CD4-positive, alpha-beta T cell (primary cell): ENCODE measurements around the gene CENPS. TPM values are rescaled to one million over a fixed set of nuclear protein-coding genes. Genes with fewer than 3 reads are reported as not detected.
"Not testable (repeated sequence)": the region's sequence is repeated elsewhere in the genome, so short reads cannot be mapped to it uniquely, and the experiment has no call there.

Source experiments
- ATAC-seq: fragments of 200-7000 bp; cut with Tn5 transposase; one replicate; pipeline ENCODE4 v1.10.0; 2022; ENCODE audit warnings: mild to moderate bottlenecking; ENCODE audit not compliant: poor library complexity
- CTCF ChIA-PET: fragments of 350-600 bp; sonication (Branson Sonifier 250); formaldehyde crosslinking; loops from one replicate; lab custom pipeline; 2021; ENCODE audit warnings: antibody characterized with exemption, inconsistent platforms; lab: Charles Lee
- POLR2A ChIA-PET: fragments of 350-600 bp; sonication (Branson Sonifier 250); formaldehyde crosslinking; loops from one replicate; lab custom pipeline; 2021; ENCODE audit warnings: antibody characterized with exemption, inconsistent platforms; lab: Charles Lee
- DNase-seq, 14 experiments: peaks; one replicate each; pipeline ENCODE4 v3.0.0-alpha.2; 2013 to 2020; ENCODE audit warnings: mixed read lengths in 2 of 14
- H3K27ac ChIP-seq, 2 donors: one replicate each; pipeline versions ENCODE4 v1.5.1 to v1.7.0; 2013; ENCODE audit warnings: low read length in 2 of 2, low read depth in 1 of 2, mild to moderate bottlenecking in 1 of 2
- H3K27me3 ChIP-seq, 2 experiments: 1 replicate in 1 of 2; 2 replicates in 1 of 2; pipeline versions ENCODE4 v1.6.1 to v1.7.0; 2013; ENCODE audit warnings: low read length in 2 of 2, control low read depth in 1 of 2, mild to moderate bottlenecking in 1 of 2, moderate library complexity in 1 of 2; ENCODE audit not compliant: insufficient read depth in 2 of 2, control insufficient read depth in 1 of 2
- H3K36me3 ChIP-seq: one replicate; pipeline ENCODE4 v1.6.1; 2013; ENCODE audit warnings: low read length, control low read depth; ENCODE audit not compliant: insufficient read depth
- H3K4me1 ChIP-seq: one replicate; pipeline ENCODE4 v1.6.1; 2013; ENCODE audit warnings: low read length, control low read depth; ENCODE audit not compliant: insufficient read depth
- H3K4me3 ChIP-seq: one replicate; pipeline ENCODE4 v1.5.1; 2013; ENCODE audit warnings: mild to moderate bottlenecking, low read length, moderate library complexity
- H3K9me3 ChIP-seq, 2 experiments: 1 replicate in 1 of 2; 2 replicates in 1 of 2; pipeline versions ENCODE4 v1.6.1 to v1.7.0; 2013; ENCODE audit warnings: low read length in 2 of 2, mild to moderate bottlenecking in 2 of 2, control low read depth in 1 of 2, moderate library complexity in 1 of 2; ENCODE audit not compliant: control insufficient read depth in 1 of 2, insufficient read depth in 1 of 2
- H3K27ac Mint-ChIP-seq: one replicate; pipeline ENCODE4 v1.8.0; 2020; ENCODE audit warnings: mixed read lengths
- H3K27me3 Mint-ChIP-seq: one replicate; pipeline ENCODE4 v1.8.0; 2021; ENCODE audit warnings: mixed read lengths
- H3K36me3 Mint-ChIP-seq: one replicate; pipeline ENCODE4 v1.8.0; 2021; ENCODE audit warnings: low read depth, mixed read lengths
- H3K4me1 Mint-ChIP-seq: one replicate; pipeline ENCODE4 v1.8.0; 2021; ENCODE audit warnings: low read depth, mixed read lengths
- H3K4me3 Mint-ChIP-seq: one replicate; pipeline ENCODE4 v1.8.0; 2020; ENCODE audit warnings: mild to moderate bottlenecking, mixed read lengths
- H3K9me3 Mint-ChIP-seq: one replicate; pipeline ENCODE4 v1.8.0; 2020; ENCODE audit warnings: mixed read lengths
- intact Hi-C, 2 experiments: fragments of 100-400 bp; cut with DNase I in 1 of 2; cut with micrococcal nuclease in 1 of 2; formaldehyde crosslinking; loops; one replicate each; pipeline versions ENCODE4 v1.15.1 to v1.9.0; 2023 to 2025; cut with DNase I, micrococcal nuclease
- total RNA-seq, 174 experiments: library from RNA in 2 of 174; stranded (reverse) in 2 of 174; gene quantifications; one replicate each; pipeline ENCODE4 v1.2.3 and lab custom pipeline; 2021 to 2026
- TF ChIP-seq, protein P1 (sequence below): fragments of 200-600 bp; IDR thresholded peaks from one replicate; pipeline ENCODE4 v1.8.0; 2022; ENCODE audit warnings: antibody characterized with exemption, mild to moderate bottlenecking

CENPS gene
- total RNA-seq, 2 experiments from 2014 or later = 3.7 to 4.0 TPM

- no peak for ATAC-seq
- no peak overlapping the region for H3K4me3 Mint-ChIP-seq
- no peaks in the 10 kb centered on the region for H3K9me3 Mint-ChIP-seq
- intact Hi-C loops = loop anchor here (5.0 kb wide), 2 partner anchors 642 to 932 kb away; no protein-coding TSS in a partner anchor
- H3K4me1 Mint-ChIP-seq = peaks cover 7% of the 10 kb centered on the region
- ChIA-PET CTCF (no interaction called here), POLR2A (no interaction called here)
- Histone ChIP-seq H3K27me3 (no peaks in the 10 kb centered on the region), H3K4me3 (no peak overlapping the region), H3K9me3 (no peaks in the 10 kb centered on the region), H3K4me1 (peaks cover 11% of the 10 kb centered on the region), H3K27ac (no peak overlapping the region), H3K36me3 (peaks cover 6% of the 10 kb centered on the region)
- peaks cover 13% of the 10 kb centered on the region for H3K36me3 Mint-ChIP-seq
- no peaks in the 10 kb centered on the region for H3K27me3 Mint-ChIP-seq
- DNase-seq = no peak
- no peak overlapping the region for H3K27ac Mint-ChIP-seq
- TF ChIP-seq, protein P1, sequence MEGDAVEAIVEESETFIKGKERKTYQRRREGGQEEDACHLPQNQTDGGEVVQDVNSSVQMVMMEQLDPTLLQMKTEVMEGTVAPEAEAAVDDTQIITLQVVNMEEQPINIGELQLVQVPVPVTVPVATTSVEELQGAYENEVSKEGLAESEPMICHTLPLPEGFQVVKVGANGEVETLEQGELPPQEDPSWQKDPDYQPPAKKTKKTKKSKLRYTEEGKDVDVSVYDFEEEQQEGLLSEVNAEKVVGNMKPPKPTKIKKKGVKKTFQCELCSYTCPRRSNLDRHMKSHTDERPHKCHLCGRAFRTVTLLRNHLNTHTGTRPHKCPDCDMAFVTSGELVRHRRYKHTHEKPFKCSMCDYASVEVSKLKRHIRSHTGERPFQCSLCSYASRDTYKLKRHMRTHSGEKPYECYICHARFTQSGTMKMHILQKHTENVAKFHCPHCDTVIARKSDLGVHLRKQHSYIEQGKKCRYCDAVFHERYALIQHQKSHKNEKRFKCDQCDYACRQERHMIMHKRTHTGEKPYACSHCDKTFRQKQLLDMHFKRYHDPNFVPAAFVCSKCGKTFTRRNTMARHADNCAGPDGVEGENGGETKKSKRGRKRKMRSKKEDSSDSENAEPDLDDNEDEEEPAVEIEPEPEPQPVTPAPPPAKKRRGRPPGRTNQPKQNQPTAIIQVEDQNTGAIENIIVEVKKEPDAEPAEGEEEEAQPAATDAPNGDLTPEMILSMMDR = no peak
Measured at GRCh38 chr1:10424651-10425050, 5.6 kb upstream of the CENPS start.

- ATAC-seq, CTCF ChIA-PET, H3K4me3 ChIP-seq, H3K4me3 Mint-ChIP-seq, H3K27me3 ChIP-seq, H3K27ac Mint-ChIP-seq, H3K9me3 Mint-ChIP-seq, DNase-seq, H3K36me3 Mint-ChIP-seq, H3K9me3 ChIP-seq, H3K27ac ChIP-seq, POLR2A ChIA-PET, H3K27me3 Mint-ChIP-seq, H3K36me3 ChIP-seq: not testable (repeated sequence)
- peaks cover 18% of the 10 kb centered on the region for H3K4me1 Mint-ChIP-seq
- intact Hi-C loops = loop anchor here (5.0 kb wide), 2 partner anchors 644 to 934 kb away; no protein-coding TSS in a partner anchor
- H3K4me1 ChIP-seq = peaks cover 20% of the 10 kb centered on the region
Measured at GRCh38 chr1:10425826-10426534, 4.3 kb upstream of the CENPS start.

DNA sequence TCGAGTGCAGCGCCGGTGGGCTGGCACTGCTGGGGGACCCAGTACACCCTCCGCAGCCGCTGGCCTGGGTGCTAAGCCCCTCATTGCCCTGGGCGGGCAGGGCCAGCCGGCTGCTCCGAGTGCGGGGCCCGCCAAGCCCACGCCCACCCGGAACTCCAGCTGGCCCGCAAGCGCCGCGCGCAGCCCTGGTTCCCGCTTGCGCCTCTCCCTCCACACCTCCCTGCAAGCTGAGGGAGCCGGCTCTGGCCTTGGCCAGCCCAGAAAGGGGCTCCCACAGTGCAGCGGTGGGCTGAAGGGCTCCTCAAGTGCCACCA lies 3.7 kb upstream of the CENPS start:
- H3K9me3 ChIP-seq, H3K4me3 ChIP-seq, H3K4me3 Mint-ChIP-seq, DNase-seq, H3K27me3 ChIP-seq, ATAC-seq, H3K36me3 ChIP-seq, H3K27me3 Mint-ChIP-seq, H3K9me3 Mint-ChIP-seq, CTCF ChIA-PET, H3K27ac Mint-ChIP-seq, H3K36me3 Mint-ChIP-seq, POLR2A ChIA-PET, H3K27ac ChIP-seq: not testable (repeated sequence)
- H3K4me1 ChIP-seq = peaks cover 25% of the 10 kb centered on the region
- intact Hi-C loops = loop anchor here (5.0 kb wide), 2 partner anchors 644 to 934 kb away; no protein-coding TSS in a partner anchor
- H3K4me1 Mint-ChIP-seq = peaks cover 23% of the 10 kb centered on the region

DNA sequence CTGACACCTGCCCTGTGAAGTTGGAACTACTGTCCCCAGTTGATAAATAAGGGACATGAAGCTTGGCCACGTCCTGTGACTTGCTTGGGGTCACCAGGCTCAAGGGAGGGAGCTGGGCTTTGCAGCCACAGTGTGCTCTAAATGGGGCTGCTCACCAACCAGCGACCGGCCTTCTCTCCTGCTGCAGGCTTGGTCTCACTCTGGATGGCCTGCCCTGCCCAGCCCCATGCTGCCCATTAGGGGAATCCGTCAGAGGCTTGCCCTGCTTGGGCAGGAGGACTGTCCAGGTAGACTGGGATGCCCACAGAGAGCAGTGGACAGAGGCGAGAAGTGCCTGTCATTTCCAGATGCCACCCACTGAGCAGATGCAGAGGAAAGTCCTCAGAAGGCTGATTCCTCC lies 1.2 kb upstream of the CENPS start:
- DNase-seq (peak in 1 of 14 experiments; percentile 34), ATAC-seq (no peak)
- Histone ChIP-seq H3K4me3 (no peak overlapping the region), H3K4me1 (peaks cover 26% of the 10 kb centered on the region), H3K36me3 (no peaks in the 10 kb centered on the region), H3K27me3 (no peaks in the 10 kb centered on the region), H3K27ac (no peak overlapping the region), H3K9me3 (no peaks in the 10 kb centered on the region)
- H3K9me3 Mint-ChIP-seq = no peaks in the 10 kb centered on the region
- H3K27me3 Mint-ChIP-seq = no peaks in the 10 kb centered on the region
- TF ChIP-seq, protein P1 = no peak
- H3K4me1 Mint-ChIP-seq = peaks cover 23% of the 10 kb centered on the region
- peaks cover 6% of the 10 kb centered on the region for H3K36me3 Mint-ChIP-seq
- no peak overlapping the region for H3K4me3 Mint-ChIP-seq
- peak overlapping the region; percentile 92 for H3K27ac Mint-ChIP-seq
- POLR2A ChIA-PET = no interaction called here
- intact Hi-C loops = loop anchor here (1.0 to 5.0 kb wide), 8 partner anchors 52 to 937 kb away; partner anchors contain the start of genes KIF1B (in 2 of the 2), LZIC (in 1 of the 2) and NMNAT1 (in 1 of the 2)
- CTCF ChIA-PET = interaction anchor here (1.3 to 3.0 kb wide), 5 partner anchors 14 to 219 kb away, joined by 3 to 19 read pairs (median 7); partner anchors contain the start of genes KIF1B and PGD
